ENCODE data around the gene MYO1G. TPM values are rescaled to one million over a fixed set of nuclear protein-coding genes. Genes with fewer than 3 reads are reported as not detected.

The MYO1G gene
- total and polyA plus RNA-seq, 8 donors: 0.28 to 3.1 (median 1.1) TPM

GRCh38 chr7:44973610-44974401 is 5.0 kb downstream of the MYO1G start:
- peak; percentile 44 to 86 (median 70) for ATAC-seq
- intact Hi-C loops (cut with DNase I): loop anchor here in 1 of 3 donors (10.0 kb wide), 1 partner anchor 161 kb away; no protein-coding TSS in a partner anchor
- Histone ChIP-seq H3K36me3 (no peaks in the 10 kb centered on the region), H3K9me3 (no peaks in the 10 kb centered on the region), H3K4me1 (no peaks in the 10 kb centered on the region), H3K27ac (no peak overlapping the region), H3K4me3 (no peak overlapping the region), H3K27me3 (no peaks in the 10 kb centered on the region)
- WGBS, 2 donors: 50 to 51% methylated on average over 10 of the region's 10 CpGs
- DNase-seq: peak in 4 of 6 donors; percentile 27 to 77 (median 52)
- FAIRE-seq: no peak
- peak in 3 of 4 donors; percentile 21 to 33 (median 30) for TF ChIP-seq CTCF (IDR thresholded peaks at IDR 0.05)

- DNase-seq: peak in 1 of 6 donors; percentile 26
- Histone ChIP-seq H3K4me1 (no peaks in the 10 kb centered on the region), H3K27me3 (no peaks in the 10 kb centered on the region), H3K9me3 (no peaks in the 10 kb centered on the region), H3K36me3 (no peaks in the 10 kb centered on the region), H3K4me3 (no peak overlapping the region), H3K27ac (no peak overlapping the region)
- intact Hi-C loops (cut with DNase I): loop anchor here in 1 of 3 donors (10.0 kb wide), 1 partner anchor 162 kb away; no protein-coding TSS in a partner anchor
- ATAC-seq: no peak
- no peak for FAIRE-seq
- 48 to 73% methylated on average over 3 of the region's 3 CpGs for WGBS, 2 donors
- no peak for TF ChIP-seq CTCF (IDR thresholded peaks at IDR 0.05)
Measured at GRCh38 chr7:44972562-44972961, 6.3 kb downstream of the MYO1G start.

- Histone ChIP-seq H3K27ac (no peak overlapping the region), H3K4me1 (no peaks in the 10 kb centered on the region), H3K9me3 (no peaks in the 10 kb centered on the region), H3K4me3 (no peak overlapping the region), H3K36me3 (no peaks in the 10 kb centered on the region), H3K27me3 (no peaks in the 10 kb centered on the region)
- no peak for TF ChIP-seq CTCF (IDR thresholded peaks at IDR 0.05)
- FAIRE-seq (no peak), DNase-seq (peak in 1 of 6 donors; percentile 21), ATAC-seq (no peak)
- intact Hi-C loops (cut with DNase I): loop anchor here in 1 of 3 donors (10.0 kb wide), 1 partner anchor 163 kb away; no protein-coding TSS in a partner anchor
- WGBS, 2 donors: 48 to 60% methylated on average over 5 of the region's 5 CpGs
Measured at GRCh38 chr7:44971902-44972441, 6.8 kb downstream of the MYO1G start.

- intact Hi-C loops (cut with DNase I): loop anchor here in 1 of 3 donors (10.0 kb wide), 1 partner anchor 163 kb away; no protein-coding TSS in a partner anchor
- no peak overlapping the region for H3K4me3 ChIP-seq
- H3K27me3 ChIP-seq: no peaks in the 10 kb centered on the region
- DNase-seq (peak in 1 of 6 donors; percentile 42), FAIRE-seq (no peak), ATAC-seq (no peak)
- H3K9me3 ChIP-seq: no peaks in the 10 kb centered on the region
- no peaks in the 10 kb centered on the region for H3K36me3 ChIP-seq
- no peak overlapping the region for H3K27ac ChIP-seq
- H3K4me1 ChIP-seq: no peaks in the 10 kb centered on the region
- 81 to 88% methylated on average over 10 of the region's 10 CpGs for WGBS, 2 donors
- TF ChIP-seq CTCF (IDR thresholded peaks at IDR 0.05): no peak
Measured at GRCh38 chr7:44971188-44971901, 7.5 kb downstream of the MYO1G start.

Measured in pancreas (tissue), 10 donors.